Activated naive CD8-positive, alpha-beta T cell treated with anti-CD3 and anti-CD28 coated beads, Interleukin-2, amount 10 ng/mL, durations not matched to agents 7 days and 5 days (primary cell): Measurements from ENCODE around the gene PDCL2. TPM values are rescaled to one million over a fixed set of nuclear protein-coding genes. Genes with fewer than 3 reads are reported as not detected.
A peak's percentile ranks its signal among the peaks of the same experiment; 100 is the strongest.
"Not testable (repeated sequence)": the region's sequence is repeated elsewhere in the genome, so short reads cannot be mapped to it uniquely, and the experiment has no call there.

Experiments used
- ATAC-seq: fragments of 150-1000 bp; cut with Tn5 transposase; one replicate; pipeline ENCODE4 v1.10.0; 2021; ENCODE audit warnings: low read depth, moderate library complexity
- POLR2A ChIA-PET: fragments of 350-600 bp; sonication (Branson Sonifier 250); formaldehyde crosslinking; loops from one replicate; lab custom pipeline; 2021; ENCODE audit warnings: antibody characterized with exemption; lab: Charles Lee
- DNase-seq: peaks from one replicate; pipeline ENCODE4 v3.0.0; 2021
- H3K27ac Mint-ChIP-seq: one replicate; pipeline ENCODE4 v1.8.0; 2022; ENCODE audit warnings: mild to moderate bottlenecking, mixed read lengths
- H3K27me3 Mint-ChIP-seq: one replicate; pipeline ENCODE4 v1.8.0; 2022; ENCODE audit warnings: mild to moderate bottlenecking, moderate library complexity, mixed read lengths
- H3K36me3 Mint-ChIP-seq: one replicate; pipeline ENCODE4 v1.8.0; 2021; ENCODE audit warnings: mild to moderate bottlenecking, mixed read lengths
- H3K4me1 Mint-ChIP-seq: one replicate; pipeline ENCODE4 v1.8.0; 2021; ENCODE audit warnings: mixed read lengths
- H3K4me3 Mint-ChIP-seq: one replicate; pipeline ENCODE4 v1.8.0; 2022; ENCODE audit warnings: mild to moderate bottlenecking, moderate library complexity, mixed read lengths
- H3K9me3 Mint-ChIP-seq: one replicate; pipeline ENCODE4 v1.8.0; 2021; ENCODE audit warnings: mixed read lengths
- total RNA-seq, 2 experiments: library from RNA; stranded (reverse); gene quantifications; one replicate each; pipeline ENCODE4 v1.2.3, GENCODE V29; 2021

Gene PDCL2
- total RNA-seq, 2 experiments from 2014 or later, result not detected

DNA sequence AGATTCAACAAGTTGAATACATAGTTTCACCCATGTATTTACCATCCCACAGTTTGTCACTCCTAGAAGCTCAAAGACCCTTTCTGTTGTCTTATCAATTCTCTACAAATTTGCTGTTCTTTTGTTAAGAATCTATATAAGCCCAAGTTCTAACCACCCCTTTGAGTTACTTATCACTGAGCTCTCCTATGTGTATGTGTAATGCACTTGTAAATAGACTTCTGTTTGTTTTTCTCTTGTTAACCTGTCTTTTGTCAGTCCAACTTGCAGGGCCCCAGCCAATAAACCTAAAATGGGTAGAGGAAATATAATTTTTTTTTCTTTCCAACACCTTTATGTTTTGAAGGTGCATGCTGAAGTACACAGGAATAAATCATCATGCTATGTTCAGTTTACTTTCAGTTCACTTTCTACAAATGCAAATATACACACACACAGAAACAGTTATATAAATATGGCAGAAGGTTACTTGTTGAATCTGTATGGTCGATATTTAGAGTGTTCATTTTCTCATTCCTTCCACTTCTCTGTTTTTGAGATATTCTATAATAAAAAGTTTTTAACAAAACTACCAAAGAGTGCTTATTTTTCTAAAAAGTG lies 23.0 kb downstream of the PDCL2 start:
- POLR2A ChIA-PET, result no interaction called here
- peaks cover 5% of the 10 kb centered on the region for H3K27me3 Mint-ChIP-seq
- peaks cover 1% of the 10 kb centered on the region for H3K9me3 Mint-ChIP-seq
- ATAC-seq (no peak), DNase-seq (no peak)
- H3K4me3 Mint-ChIP-seq, result no peak overlapping the region
- H3K4me1 Mint-ChIP-seq, result no peaks in the 10 kb centered on the region
- H3K27ac Mint-ChIP-seq, result no peak overlapping the region
- no peaks in the 10 kb centered on the region for H3K36me3 Mint-ChIP-seq

GRCh38 chr4:55561889-55562288 lies 30.2 kb downstream of the PDCL2 start:
- peaks cover 2% of the 10 kb centered on the region for H3K36me3 Mint-ChIP-seq
- no peak for DNase-seq
- POLR2A ChIA-PET, result no interaction called here
- no peak overlapping the region for H3K27ac Mint-ChIP-seq
- ATAC-seq, result no peak
- no peak overlapping the region for H3K4me3 Mint-ChIP-seq
- H3K4me1 Mint-ChIP-seq, result peaks cover 7% of the 10 kb centered on the region
- peaks cover 8% of the 10 kb centered on the region for H3K9me3 Mint-ChIP-seq
- peaks cover 9% of the 10 kb centered on the region for H3K27me3 Mint-ChIP-seq

DNA sequence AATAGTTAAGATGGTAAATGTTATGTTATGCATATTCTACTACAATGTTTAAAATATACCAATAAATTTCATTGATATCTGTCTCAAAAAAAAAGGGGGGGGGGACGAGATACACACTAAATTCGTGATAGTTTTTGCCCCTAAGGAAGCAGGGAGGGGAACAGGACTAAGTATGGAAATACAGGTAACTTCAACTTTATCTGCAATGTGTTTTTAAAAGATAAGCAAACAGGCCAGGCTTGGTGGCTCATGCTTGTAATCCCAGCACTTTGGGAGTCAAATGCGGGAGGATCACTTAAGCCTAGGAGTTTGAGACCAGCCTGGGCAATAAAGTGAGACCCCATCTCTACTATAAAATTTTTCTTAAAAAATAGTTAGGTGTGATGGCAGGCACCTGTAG lies 31.9 kb downstream of the PDCL2 start:
- Mint-ChIP-seq H3K36me3 (peaks cover 2% of the 10 kb centered on the region), H3K4me1 (peaks cover 7% of the 10 kb centered on the region), H3K4me3 (no peak overlapping the region), H3K9me3 (peaks cover 8% of the 10 kb centered on the region), H3K27ac (no peak overlapping the region), H3K27me3 (peaks cover 10% of the 10 kb centered on the region)
- POLR2A ChIA-PET, result no interaction called here
- DNase-seq (no peak), ATAC-seq (no peak)

DNA sequence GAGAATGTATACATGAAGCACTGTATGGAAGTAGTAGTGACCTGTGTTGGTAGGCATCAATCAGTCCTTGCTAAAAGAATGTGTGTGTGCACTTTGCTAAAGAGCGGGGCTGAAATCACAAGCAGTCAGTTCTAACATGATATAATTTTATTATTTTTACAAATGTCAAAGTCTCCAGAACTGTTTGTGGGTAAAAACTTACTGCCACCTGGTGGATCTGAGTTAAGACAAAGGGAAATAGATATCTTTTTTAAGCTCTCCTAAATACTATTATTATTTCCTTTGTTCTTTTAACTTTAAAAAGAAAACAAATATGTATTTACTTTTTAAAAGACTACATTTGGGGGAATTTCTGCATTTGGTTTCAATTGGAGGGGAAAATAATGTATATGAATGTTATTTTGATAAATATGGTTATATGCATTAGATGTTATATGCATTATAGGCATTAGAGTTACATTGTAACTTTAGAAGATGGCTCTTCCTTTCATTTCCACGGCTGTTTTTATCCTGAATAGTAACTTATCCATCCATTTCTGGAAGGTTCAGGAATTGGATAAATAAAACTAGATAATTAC lies 37.5 kb downstream of the PDCL2 start:
- Mint-ChIP-seq H3K9me3 (peaks cover 8% of the 10 kb centered on the region), H3K36me3 (no peaks in the 10 kb centered on the region), H3K27me3 (peaks cover 17% of the 10 kb centered on the region), H3K4me3 (no peak overlapping the region), H3K27ac (no peak overlapping the region), H3K4me1 (peaks cover 8% of the 10 kb centered on the region)
- ATAC-seq (no peak), DNase-seq (no peak)
- POLR2A ChIA-PET, result no interaction called here

- peak overlapping the region; percentile 22 for H3K4me3 Mint-ChIP-seq
- H3K36me3 Mint-ChIP-seq, result no peaks in the 10 kb centered on the region
- ATAC-seq (peak; percentile 34), DNase-seq (no peak)
- peaks cover 10% of the 10 kb centered on the region for H3K4me1 Mint-ChIP-seq
- POLR2A ChIA-PET, result no interaction called here
- peaks cover 15% of the 10 kb centered on the region for H3K27me3 Mint-ChIP-seq
- H3K9me3 Mint-ChIP-seq, result peaks cover 3% of the 10 kb centered on the region
- no peak overlapping the region for H3K27ac Mint-ChIP-seq
These were observed 38.4 kb downstream of the PDCL2 start for GRCh38 chr4:55553441-55554201.

- peaks cover 19% of the 10 kb centered on the region for H3K4me1 Mint-ChIP-seq
- ATAC-seq, H3K4me3 Mint-ChIP-seq, POLR2A ChIA-PET, H3K27ac Mint-ChIP-seq, H3K36me3 Mint-ChIP-seq, DNase-seq, H3K9me3 Mint-ChIP-seq: not testable (repeated sequence)
- H3K27me3 Mint-ChIP-seq, result peaks cover 15% of the 10 kb centered on the region
These were observed 40.1 kb downstream of the PDCL2 start for GRCh38 chr4:55551964-55552363.

DNA sequence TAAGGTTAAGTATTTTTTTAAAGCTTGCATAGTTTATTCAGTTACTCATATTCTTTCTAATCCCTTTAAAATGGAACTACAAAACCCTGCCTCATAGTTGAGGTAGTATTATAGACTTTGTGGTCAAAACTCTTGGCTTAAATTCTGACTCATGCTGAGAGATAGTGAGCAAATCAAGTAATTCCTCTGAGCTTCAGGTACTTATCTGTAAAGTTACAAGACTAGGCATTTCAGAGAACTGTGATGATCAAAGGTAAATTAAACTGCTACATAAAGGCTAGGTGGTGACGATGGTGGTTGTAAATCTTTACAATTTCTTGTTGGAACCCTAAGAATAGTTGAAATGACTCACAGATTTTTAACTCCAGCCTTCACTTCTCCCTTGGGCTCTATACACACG lies 42.2 kb downstream of the PDCL2 start:
- no peak for ATAC-seq
- peaks cover 22% of the 10 kb centered on the region for H3K4me1 Mint-ChIP-seq
- POLR2A ChIA-PET, result no interaction called here
- H3K27ac Mint-ChIP-seq, result no peak overlapping the region
- H3K36me3 Mint-ChIP-seq, result no peaks in the 10 kb centered on the region
- no peak overlapping the region for H3K4me3 Mint-ChIP-seq
- DNase-seq, result no peak
- H3K9me3 Mint-ChIP-seq, result no peaks in the 10 kb centered on the region
- H3K27me3 Mint-ChIP-seq, result peaks cover 12% of the 10 kb centered on the region

DNA sequence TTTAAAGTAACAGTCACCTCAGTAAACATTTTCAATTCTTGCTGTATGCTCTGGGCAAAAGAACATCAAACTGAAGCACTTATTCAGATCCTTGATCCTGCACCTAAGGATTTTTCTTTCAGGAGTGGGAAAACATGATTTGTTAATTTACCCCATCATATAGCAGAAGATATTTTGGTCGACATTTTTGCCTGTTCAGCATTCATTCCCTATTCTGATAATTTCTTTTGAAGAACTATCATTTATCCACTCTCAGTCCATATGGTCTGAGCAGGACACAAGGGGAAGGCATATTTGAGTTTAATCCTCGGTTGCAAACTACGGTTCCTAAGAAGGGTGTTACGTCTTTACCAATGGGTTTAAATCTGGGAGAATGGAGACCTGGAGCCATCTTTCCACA lies 44.1 kb downstream of the PDCL2 start:
- H3K4me1 Mint-ChIP-seq, result peaks cover 33% of the 10 kb centered on the region
- peak overlapping the region; percentile 90 for H3K4me3 Mint-ChIP-seq
- no peaks in the 10 kb centered on the region for H3K36me3 Mint-ChIP-seq
- no peak for ATAC-seq
- peaks cover 4% of the 10 kb centered on the region for H3K27me3 Mint-ChIP-seq
- no peak for DNase-seq
- H3K9me3 Mint-ChIP-seq, result no peaks in the 10 kb centered on the region
- H3K27ac Mint-ChIP-seq, result no peak overlapping the region
- POLR2A ChIA-PET, result no interaction called here

DNA sequence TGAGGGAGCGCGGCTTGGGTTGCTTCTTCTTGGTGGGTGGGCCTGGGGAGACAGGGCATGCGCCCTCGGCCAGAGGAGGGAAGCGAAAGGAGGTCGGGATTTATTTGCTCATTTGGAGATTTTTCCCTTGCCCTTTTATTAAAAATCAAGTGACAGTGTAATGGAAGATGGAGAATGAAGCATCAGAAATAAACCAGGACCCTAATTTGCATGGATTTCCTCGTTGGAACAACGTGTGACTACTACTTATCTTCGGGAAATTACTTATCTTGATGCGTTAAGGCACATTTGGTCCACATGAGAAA lies 44.6 kb downstream of the PDCL2 start:
- Mint-ChIP-seq H3K27me3 (peaks cover 4% of the 10 kb centered on the region), H3K4me1 (peaks cover 33% of the 10 kb centered on the region), H3K4me3 (peak overlapping the region; percentile 90), H3K36me3 (no peaks in the 10 kb centered on the region), H3K9me3 (no peaks in the 10 kb centered on the region), H3K27ac (peak overlapping the region; percentile 85)
- DNase-seq (no peak), ATAC-seq (no peak)
- POLR2A ChIA-PET, result interaction anchor here (0.9 kb wide), 1 partner anchor 157 kb away, joined by 4 read pairs; no protein-coding TSS in a partner anchor

DNA sequence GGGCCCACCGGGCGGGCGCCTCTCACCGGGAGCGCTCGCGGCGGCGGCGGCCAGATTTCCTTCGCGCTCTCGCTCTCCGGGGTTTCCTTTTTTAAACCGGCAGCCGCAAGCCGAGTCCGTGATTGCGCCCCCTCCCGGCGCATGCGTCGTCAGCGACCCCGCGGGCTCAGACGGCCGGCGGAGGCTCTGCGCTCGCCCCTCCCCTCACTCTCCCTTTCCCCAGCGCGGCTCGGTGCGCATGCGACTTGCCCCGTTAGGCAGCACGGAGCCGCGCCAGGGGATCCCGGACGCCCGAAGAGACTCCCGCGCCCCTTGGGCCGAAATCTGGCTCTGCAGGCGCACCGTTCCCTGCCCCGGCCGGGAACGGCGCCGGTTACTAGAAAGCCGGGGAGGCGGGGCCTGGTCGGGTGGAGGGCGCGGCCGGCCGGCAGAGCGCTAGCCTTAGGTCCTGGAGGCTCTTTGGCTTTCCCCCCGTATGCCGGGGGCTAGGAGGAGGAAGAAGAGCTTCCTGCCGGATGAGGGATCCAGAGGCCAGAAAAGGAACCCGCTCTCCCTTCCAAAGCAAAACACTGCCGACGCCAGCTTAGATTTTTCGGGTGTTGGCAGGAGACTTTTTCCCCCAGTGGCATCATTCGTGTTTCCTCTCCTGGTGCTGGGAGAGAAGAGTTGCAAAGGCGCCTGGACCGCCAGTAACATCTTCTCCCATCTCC lies 45.1 kb downstream of the PDCL2 start, which contains the start of gene CLOCK:
TSS of gene CLOCK (minus strand) at position 154 of the 710 bp plus-strand sequence. CDS start 64,124 bp downstream, outside the sequence.
- H3K4me3 Mint-ChIP-seq, result peak within 1 kb of the TSS; percentile 90
- POLR2A ChIA-PET, result interaction anchor here (0.9 kb wide), 1 partner anchor 157 kb away, joined by 4 read pairs; no protein-coding TSS in a partner anchor
- DNase-seq (peak; percentile 89), ATAC-seq (peak; percentile 77)
- peaks cover 4% of the 10 kb centered on the region for H3K27me3 Mint-ChIP-seq
- H3K27ac Mint-ChIP-seq, result peak within 1 kb of the TSS; percentile 85
- peaks cover 33% of the 10 kb centered on the region for H3K4me1 Mint-ChIP-seq
- no peaks in the 10 kb centered on the region for H3K36me3 Mint-ChIP-seq
- H3K9me3 Mint-ChIP-seq, result no peaks in the 10 kb centered on the region

DNA sequence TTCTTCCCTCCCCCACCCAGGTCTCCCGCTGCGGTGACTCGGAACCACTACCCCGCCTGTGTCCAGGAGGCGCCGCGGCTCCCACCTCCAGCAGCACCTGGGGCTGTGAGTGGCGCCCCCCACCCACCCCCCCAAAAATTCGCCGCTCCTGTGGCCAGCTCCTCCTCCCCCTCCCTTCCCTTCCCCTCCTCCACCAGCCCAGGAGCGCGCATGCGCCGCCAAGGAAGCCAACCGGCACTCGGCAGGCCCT lies 45.6 kb downstream of the PDCL2 start:
- Mint-ChIP-seq H3K4me1 (peaks cover 33% of the 10 kb centered on the region), H3K27me3 (peaks cover 4% of the 10 kb centered on the region), H3K4me3 (peak overlapping the region; percentile 90), H3K9me3 (no peaks in the 10 kb centered on the region), H3K36me3 (no peaks in the 10 kb centered on the region), H3K27ac (peak overlapping the region; percentile 85)
- DNase-seq (no peak), ATAC-seq (peak; percentile 67)
- POLR2A ChIA-PET, result interaction anchor here (1.0 to 1.4 kb wide), 6 partner anchors 12 to 1360 kb away, joined by 3 to 10 read pairs (median 4); partner anchors contain the start of genes CEP135, SRD5A3 and TMEM165

DNA sequence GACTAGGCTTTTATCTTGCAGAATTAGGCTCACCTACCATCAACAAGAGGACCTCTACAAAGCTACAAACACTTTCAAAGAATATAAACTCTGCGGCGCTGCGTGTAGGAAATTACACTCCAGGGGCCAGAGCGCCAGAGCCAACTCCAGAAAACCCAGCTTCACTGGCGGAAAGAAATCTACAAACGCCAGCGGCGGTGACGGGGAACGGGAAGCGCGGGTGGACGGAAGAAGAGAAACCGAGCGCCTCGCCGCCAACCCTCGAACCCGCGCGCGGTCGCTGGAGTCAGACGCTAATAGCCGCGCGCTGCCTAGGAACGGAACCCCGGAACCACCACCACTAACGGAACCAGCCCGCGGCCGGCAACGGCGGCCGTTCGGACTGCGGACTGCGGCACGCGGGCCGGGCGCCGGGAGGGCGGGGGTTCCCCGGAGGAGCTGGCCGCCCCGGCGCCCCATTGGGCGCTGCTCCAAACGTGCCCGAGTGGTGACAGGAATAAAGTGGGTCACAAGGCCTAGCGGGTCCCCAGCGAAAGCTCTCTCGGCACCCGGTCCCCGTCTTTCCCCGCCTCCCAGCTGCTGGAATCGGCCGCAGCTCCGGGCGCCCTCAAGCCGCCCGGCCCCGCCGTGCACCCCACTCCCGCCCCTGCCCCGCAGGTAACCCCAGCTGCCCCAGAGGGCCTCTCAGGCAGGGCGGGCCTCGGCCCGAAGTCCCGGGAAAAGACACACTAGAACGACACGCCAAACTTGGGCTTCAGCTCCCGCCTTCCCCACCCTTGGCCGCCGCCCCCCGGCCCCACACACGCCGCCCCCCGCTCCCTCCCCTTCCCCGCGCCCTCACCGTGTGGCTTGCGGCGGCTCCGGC lies 46.2 kb downstream of the PDCL2 start:
- Mint-ChIP-seq H3K9me3 (no peaks in the 10 kb centered on the region), H3K4me3 (peak overlapping the region; percentile 90), H3K27me3 (peaks cover 4% of the 10 kb centered on the region), H3K36me3 (no peaks in the 10 kb centered on the region), H3K27ac (peak overlapping the region; percentile 79), H3K4me1 (peaks cover 33% of the 10 kb centered on the region)
- ATAC-seq (peak; percentile 53), DNase-seq (peak; percentile 75)
- POLR2A ChIA-PET, result interaction anchor here (0.5 to 1.4 kb wide), 9 partner anchors 11 to 1361 kb away, joined by 3 to 10 read pairs (median 3); partner anchors contain the start of genes CEP135, SRD5A3 and TMEM165
